ENCODE data around the gene ELMOD3. TPM values are rescaled to one million over a fixed set of nuclear protein-coding genes. Genes with fewer than 3 reads are reported as not detected.
A peak's percentile ranks its signal among the peaks of the same experiment; 100 is the strongest.

Gene ELMOD3
- total and polyA plus RNA-seq, 4 donors, result 9.5 to 38.3 (median 21.8) TPM

- intact Hi-C loops (cut with DNase I), result no loop called here
- Histone ChIP-seq H3K4me3 (ENCODE audit: low read length in 2 of 2) (no peak overlapping the region), H3K9me3 (ENCODE audit: control insufficient read depth, low read length) (no peaks in the 10 kb centered on the region), H3K27ac (ENCODE audit: low read depth in 1 of 2, low read length in 2 of 2) (no peak overlapping the region), H3K27me3 (ENCODE audit: control insufficient read depth in 1 of 2, insufficient read depth in 2 of 2, low read length in 1 of 2) (no peaks in the 10 kb centered on the region), H3K36me3 (ENCODE audit: control insufficient read depth in 1 of 2, insufficient read depth in 2 of 2, low read length in 1 of 2) (no peaks in the 10 kb centered on the region), H3K4me1 (ENCODE audit: control insufficient read depth in 1 of 2, insufficient read depth in 2 of 2, low read length in 2 of 2) (no peaks in the 10 kb centered on the region)
- no peak for ATAC-seq (ENCODE audit: low FRiP score)
- 91 to 94% methylated on average over 8 of the region's 8 CpGs for WGBS, 2 donors
- DNase-seq, result no peak
These were observed 45.5 kb downstream of the ELMOD3 start for GRCh38 chr2:85400023-85400422.

GRCh38 chr2:85400541-85401463 is 46.2 kb downstream of the ELMOD3 start:
- intact Hi-C loops (cut with DNase I), result no loop called here
- Histone ChIP-seq H3K27ac (ENCODE audit: low read depth in 1 of 2, low read length in 2 of 2) (no peak overlapping the region), H3K9me3 (ENCODE audit: control insufficient read depth, low read length) (no peaks in the 10 kb centered on the region), H3K36me3 (ENCODE audit: control insufficient read depth in 1 of 2, insufficient read depth in 2 of 2, low read length in 1 of 2) (no peaks in the 10 kb centered on the region), H3K4me1 (ENCODE audit: control insufficient read depth in 1 of 2, insufficient read depth in 2 of 2, low read length in 2 of 2) (no peaks in the 10 kb centered on the region), H3K4me3 (ENCODE audit: low read length in 2 of 2) (no peak overlapping the region), H3K27me3 (ENCODE audit: control insufficient read depth in 1 of 2, insufficient read depth in 2 of 2, low read length in 1 of 2) (no peaks in the 10 kb centered on the region)
- WGBS, 2 donors, result 51% methylated on average over 14 of the region's 14 CpGs
- DNase-seq, result peak in 1 of 2 donors; percentile 58
- peak; percentile 14 for ATAC-seq (ENCODE audit: low FRiP score)

GRCh38 chr2:85401464-85401805 is 46.9 kb downstream of the ELMOD3 start:
- H3K4me1 ChIP-seq (ENCODE audit: control insufficient read depth in 1 of 2, insufficient read depth in 2 of 2, low read length in 2 of 2), result no peaks in the 10 kb centered on the region
- H3K36me3 ChIP-seq (ENCODE audit: control insufficient read depth in 1 of 2, insufficient read depth in 2 of 2, low read length in 1 of 2), result no peaks in the 10 kb centered on the region
- ATAC-seq (ENCODE audit: low FRiP score) (no peak), DNase-seq (peak in 1 of 2 donors; percentile 59)
- intact Hi-C loops (cut with DNase I), result no loop called here
- no peaks in the 10 kb centered on the region for H3K9me3 ChIP-seq (ENCODE audit: control insufficient read depth, low read length)
- H3K27ac ChIP-seq (ENCODE audit: low read depth in 1 of 2, low read length in 2 of 2), result no peak overlapping the region
- H3K4me3 ChIP-seq (ENCODE audit: low read length in 2 of 2), result no peak overlapping the region
- H3K27me3 ChIP-seq (ENCODE audit: control insufficient read depth in 1 of 2, insufficient read depth in 2 of 2, low read length in 1 of 2), result no peaks in the 10 kb centered on the region
- 92 to 97% methylated on average over 7 of the region's 7 CpGs for whole genome bisulfite sequencing, 2 donors

DNA sequence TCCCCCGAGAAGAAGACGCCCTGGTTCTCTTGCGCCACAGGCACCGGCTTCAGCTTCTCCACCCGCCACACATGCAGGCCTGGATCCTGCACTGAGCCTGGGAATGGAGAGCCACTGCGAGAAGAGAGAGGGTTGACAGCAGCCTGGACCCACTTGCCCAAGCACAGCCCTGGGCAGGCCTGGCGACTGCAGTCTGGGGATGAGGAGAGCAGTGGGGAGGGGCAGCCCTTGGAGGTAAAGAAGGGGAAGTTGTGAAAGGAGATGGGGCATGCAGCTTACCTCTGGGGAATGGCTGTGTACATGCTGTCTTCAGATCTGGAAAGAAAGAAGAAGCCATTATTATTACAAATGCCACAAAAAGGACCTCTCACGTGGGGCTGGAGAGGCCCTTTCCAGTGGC is 47.3 kb downstream of the ELMOD3 start:
- H3K27me3 ChIP-seq (ENCODE audit: control insufficient read depth in 1 of 2, insufficient read depth in 2 of 2, low read length in 1 of 2), result no peaks in the 10 kb centered on the region
- no peaks in the 10 kb centered on the region for H3K4me1 ChIP-seq (ENCODE audit: control insufficient read depth in 1 of 2, insufficient read depth in 2 of 2, low read length in 2 of 2)
- H3K36me3 ChIP-seq (ENCODE audit: control insufficient read depth in 1 of 2, insufficient read depth in 2 of 2, low read length in 1 of 2), result no peaks in the 10 kb centered on the region
- H3K9me3 ChIP-seq (ENCODE audit: control insufficient read depth, low read length), result no peaks in the 10 kb centered on the region
- DNase-seq, result no peak
- no peak for ATAC-seq (ENCODE audit: low FRiP score)
- 91 to 96% methylated on average over 8 of the region's 8 CpGs for WGBS, 2 donors
- intact Hi-C loops (cut with DNase I), result no loop called here
- H3K4me3 ChIP-seq (ENCODE audit: low read length in 2 of 2), result no peak overlapping the region
- no peak overlapping the region for H3K27ac ChIP-seq (ENCODE audit: low read depth in 1 of 2, low read length in 2 of 2)

- peak; percentile 54 for ATAC-seq (ENCODE audit: low FRiP score)
- Histone ChIP-seq H3K4me3 (ENCODE audit: low read length in 2 of 2) (no peak overlapping the region), H3K27me3 (ENCODE audit: control insufficient read depth in 1 of 2, insufficient read depth in 2 of 2, low read length in 1 of 2) (no peaks in the 10 kb centered on the region), H3K36me3 (ENCODE audit: control insufficient read depth in 1 of 2, insufficient read depth in 2 of 2, low read length in 1 of 2) (no peaks in the 10 kb centered on the region), H3K9me3 (ENCODE audit: control insufficient read depth, low read length) (no peaks in the 10 kb centered on the region), H3K27ac (ENCODE audit: low read depth in 1 of 2, low read length in 2 of 2) (no peak overlapping the region), H3K4me1 (ENCODE audit: control insufficient read depth in 1 of 2, insufficient read depth in 2 of 2, low read length in 2 of 2) (no peaks in the 10 kb centered on the region)
- DNase-seq, result peak in 1 of 2 donors; percentile 88
- WGBS, 2 donors, result 81 to 83% methylated on average over 15 of the region's 15 CpGs
- intact Hi-C loops (cut with DNase I), result no loop called here
These were observed 50.9 kb downstream of the ELMOD3 start for GRCh38 chr2:85405201-85406059.

DNA sequence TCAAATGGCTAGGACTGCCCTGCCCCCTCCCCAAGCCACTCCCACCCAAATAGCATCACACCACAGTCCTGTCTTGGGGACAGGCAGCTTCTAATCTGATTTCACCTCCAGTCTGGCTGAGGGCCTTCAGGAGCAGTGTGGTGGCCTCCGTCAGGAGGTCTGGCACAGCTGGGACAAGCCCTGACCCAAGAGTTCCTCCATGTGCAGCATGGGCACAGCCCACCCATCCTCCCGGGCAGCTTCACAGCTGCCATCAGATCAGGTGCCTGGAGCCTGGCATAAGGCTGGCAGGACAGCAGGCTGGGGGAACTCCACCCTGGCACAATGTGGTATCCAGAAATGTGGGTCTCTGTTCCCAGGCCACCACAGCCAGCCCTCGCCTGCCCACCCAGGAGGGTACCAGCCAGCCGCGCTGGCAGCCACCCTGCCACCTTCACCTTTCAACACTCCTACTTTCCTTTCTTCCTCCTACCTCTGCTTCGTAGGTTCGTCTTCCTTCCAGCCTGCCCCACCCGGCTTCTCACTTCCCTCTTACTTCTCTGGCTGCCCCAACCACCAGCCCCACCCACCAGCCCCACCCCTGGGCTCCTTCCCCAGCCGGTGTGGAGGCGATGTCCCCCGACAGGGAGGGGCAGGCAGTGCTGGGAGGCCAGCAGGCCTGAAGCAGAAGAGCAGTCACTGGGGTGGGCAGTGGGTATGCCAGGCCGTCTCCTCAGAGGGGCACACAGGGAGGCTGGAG is 55.4 kb downstream of the ELMOD3 start, which contains the start of gene CAPG:
Gene CAPG (minus strand): TSS at position 522 of the 739 bp plus-strand sequence. CDS start 8,221 bp downstream, outside the sequence.
- Histone ChIP-seq H3K9me3 (ENCODE audit: control insufficient read depth, low read length) (no peaks in the 10 kb centered on the region), H3K27ac (ENCODE audit: low read depth in 1 of 2, low read length in 2 of 2) (no peak within 1 kb of the TSS), H3K27me3 (ENCODE audit: control insufficient read depth in 1 of 2, insufficient read depth in 2 of 2, low read length in 1 of 2) (no peaks in the 10 kb centered on the region), H3K4me1 (ENCODE audit: control insufficient read depth in 1 of 2, insufficient read depth in 2 of 2, low read length in 2 of 2) (no peaks in the 10 kb centered on the region), H3K36me3 (ENCODE audit: control insufficient read depth in 1 of 2, insufficient read depth in 2 of 2, low read length in 1 of 2) (no peaks in the 10 kb centered on the region), H3K4me3 (ENCODE audit: low read length in 2 of 2) (no peak within 1 kb of the TSS)
- intact Hi-C loops (cut with DNase I), result no loop called here
- 78% methylated on average over 12 of the region's 12 CpGs for WGBS, 2 donors
- DNase-seq (peak; percentile 78 to 84), ATAC-seq (ENCODE audit: low FRiP score) (peak; percentile 34)

DNA sequence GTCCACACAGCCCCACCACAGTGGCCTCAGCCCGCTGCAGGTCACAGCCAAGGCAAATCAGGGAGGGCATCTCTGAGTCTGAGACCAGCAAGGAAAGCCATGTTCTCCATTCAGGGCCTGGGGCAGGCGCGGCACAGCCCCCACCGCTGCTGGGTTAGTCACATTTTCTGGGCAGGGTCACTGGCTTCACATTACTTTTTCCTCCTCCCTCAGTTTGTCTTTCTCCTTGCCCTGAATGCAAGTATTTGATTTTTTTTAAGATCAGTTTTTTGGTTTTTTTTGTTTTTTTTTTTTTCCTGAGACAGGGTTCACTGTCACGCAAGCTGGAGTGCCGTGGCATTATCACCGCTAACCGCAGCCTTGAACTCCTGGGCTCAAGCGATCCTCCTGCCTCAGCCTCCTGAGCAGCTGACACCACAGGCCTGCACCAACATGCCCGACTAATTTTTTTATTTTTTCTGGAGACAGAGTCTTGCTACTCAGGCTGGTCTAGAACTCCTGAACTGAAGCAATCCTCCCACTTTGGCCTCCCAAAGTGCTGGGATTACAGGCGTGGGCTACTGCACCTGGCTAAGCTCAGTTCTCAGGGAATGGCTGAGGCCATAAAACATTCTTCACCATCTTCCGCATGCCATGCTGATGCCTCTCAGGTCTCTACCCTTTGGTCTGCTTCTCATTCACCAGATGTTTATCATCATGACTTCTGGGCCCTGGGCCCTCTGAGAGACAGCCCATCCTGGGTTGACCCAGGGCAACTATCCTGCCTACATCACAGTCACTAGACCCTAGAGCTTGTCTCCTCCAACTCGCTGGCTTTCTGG is 56.2 kb downstream of the ELMOD3 start:
- no peak overlapping the region for H3K27ac ChIP-seq (ENCODE audit: low read depth in 1 of 2, low read length in 2 of 2)
- no peaks in the 10 kb centered on the region for H3K36me3 ChIP-seq (ENCODE audit: control insufficient read depth in 1 of 2, insufficient read depth in 2 of 2, low read length in 1 of 2)
- H3K4me3 ChIP-seq (ENCODE audit: low read length in 2 of 2), result no peak overlapping the region
- H3K27me3 ChIP-seq (ENCODE audit: control insufficient read depth in 1 of 2, insufficient read depth in 2 of 2, low read length in 1 of 2), result no peaks in the 10 kb centered on the region
- WGBS, 2 donors, result 88% methylated on average over 13 of the region's 13 CpGs
- DNase-seq, result no peak
- ATAC-seq (ENCODE audit: low FRiP score), result no peak
- H3K4me1 ChIP-seq (ENCODE audit: control insufficient read depth in 1 of 2, insufficient read depth in 2 of 2, low read length in 2 of 2), result no peaks in the 10 kb centered on the region
- H3K9me3 ChIP-seq (ENCODE audit: control insufficient read depth, low read length), result no peaks in the 10 kb centered on the region
- intact Hi-C loops (cut with DNase I), result no loop called here

GRCh38 chr2:85411405-85411748 is 56.8 kb downstream of the ELMOD3 start:
- no peak overlapping the region for H3K4me3 ChIP-seq (ENCODE audit: low read length in 2 of 2)
- no peak for ATAC-seq (ENCODE audit: low FRiP score)

More at GRCh38 chr2:85411405-85411748, 56.8 kb downstream of the ELMOD3 start:
- H3K36me3 ChIP-seq (ENCODE audit: control insufficient read depth in 1 of 2, insufficient read depth in 2 of 2, low read length in 1 of 2), result no peaks in the 10 kb centered on the region
- no peaks in the 10 kb centered on the region for H3K9me3 ChIP-seq (ENCODE audit: control insufficient read depth, low read length)
- H3K27me3 ChIP-seq (ENCODE audit: control insufficient read depth in 1 of 2, insufficient read depth in 2 of 2, low read length in 1 of 2), result no peaks in the 10 kb centered on the region
- intact Hi-C loops (cut with DNase I), result no loop called here
- 94% methylated on average over 5 of the region's 5 CpGs for WGBS, 2 donors
- no peak for DNase-seq
- no peak overlapping the region for H3K27ac ChIP-seq (ENCODE audit: low read depth in 1 of 2, low read length in 2 of 2)
- no peaks in the 10 kb centered on the region for H3K4me1 ChIP-seq (ENCODE audit: control insufficient read depth in 1 of 2, insufficient read depth in 2 of 2, low read length in 2 of 2)
